SK-N-MC (cell line): ENCODE measurements around the gene RBBP8NL.
"Not testable (repeated sequence)": the region's sequence is repeated elsewhere in the genome, so short reads cannot be mapped to it uniquely, and the experiment has no call there.

Experiments used
- DNase-seq: peaks from one replicate; pipeline ENCODE4 v3.0.0-alpha.2; 2011; ENCODE audit warnings: low read depth, low spot score
- H3K27ac ChIP-seq: fragments of 200-600 bp; sonication (generic); 2 replicates; pipeline ENCODE4 v1.5.1; 2016; ENCODE audit warnings: mixed run types
- H3K36me3 ChIP-seq: fragments of 200-600 bp; sonication (generic); 2 replicates; pipeline ENCODE4 v1.6.1; 2017; ENCODE audit warnings: antibody characterized with exemption, low read length, mixed read lengths; ENCODE audit not compliant: insufficient read depth
- H3K4me3 ChIP-seq: fragments of 200-600 bp; sonication (generic); 2 replicates; pipeline ENCODE4 v1.5.1; 2016
- H3K9ac ChIP-seq: fragments of 200-600 bp; sonication (generic); 2 replicates; pipeline ENCODE4 v1.8.0; 2017; ENCODE audit warnings: mixed run types, mixed read lengths; ENCODE audit not compliant: insufficient read length
- H3K9me3 ChIP-seq: fragments of 200-600 bp; sonication (generic); 2 replicates; pipeline ENCODE4 v1.6.1; 2017; ENCODE audit warnings: low read depth, mild to moderate bottlenecking, antibody characterized with exemption, low read length, moderate library complexity, mixed read lengths
- EZH2 ChIP-seq: fragments of 200-600 bp; sonication (generic); IDR thresholded peaks from one replicate; pipeline ENCODE4 v1.6.1; 2017; ENCODE audit warnings: antibody characterized with exemption
- FOXP2 ChIP-seq: optimal IDR thresholded peaks from 2 replicates; pipeline ENCODE3; 2011; ENCODE audit warnings: mild to moderate bottlenecking, moderate library complexity; ENCODE audit not compliant: insufficient read depth; ENCODE audit errors: extremely low read length, control extremely low read depth
- POLR2AphosphoS5 ChIP-seq: IDR thresholded peaks from 2 replicates; pipeline ENCODE4 v1.6.1; 2012; ENCODE audit warnings: mild to moderate bottlenecking, low read depth, low read length, borderline replicate concordance

Gene RBBP8NL

GRCh38 chr20:62381842-62382241, 45.5 kb downstream of the RBBP8NL start:
- H3K4me3 ChIP-seq = no peak overlapping the region
- H3K27ac ChIP-seq = no peak overlapping the region
- TF ChIP-seq POLR2AphosphoS5 (no peak), FOXP2 (no peak), EZH2 (no peak)
- no peaks in the 10 kb centered on the region for H3K9me3 ChIP-seq
- DNase-seq = no peak
- no peak overlapping the region for H3K9ac ChIP-seq
- H3K36me3 ChIP-seq = peaks cover 6% of the 10 kb centered on the region; the same call in 1 of the 2 replicates

- Histone ChIP-seq H3K27ac (no peak overlapping the region), H3K9ac (no peak overlapping the region), H3K36me3 (peaks cover 6% of the 10 kb centered on the region; the same call in 1 of the 2 replicates), H3K9me3 (no peaks in the 10 kb centered on the region), H3K4me3 (no peak overlapping the region)
- TF ChIP-seq FOXP2 (no peak), EZH2 (no peak), POLR2AphosphoS5 (no peak)
- no peak for DNase-seq
Observed at GRCh38 chr20:62381202-62381797, 46.0 kb downstream of the RBBP8NL start.

- no peak overlapping the region for H3K4me3 ChIP-seq
- H3K9ac ChIP-seq = no peak overlapping the region
- no peak for DNase-seq
- TF ChIP-seq FOXP2 (no peak), EZH2 (no peak), POLR2AphosphoS5 (no peak)
- no peaks in the 10 kb centered on the region for H3K9me3 ChIP-seq
- H3K27ac ChIP-seq = no peak overlapping the region
- peaks cover 6% of the 10 kb centered on the region; the same call in 1 of the 2 replicates for H3K36me3 ChIP-seq
Observed at GRCh38 chr20:62378215-62378614, 49.1 kb downstream of the RBBP8NL start.

GRCh38 chr20:62377615-62378178, 49.6 kb downstream of the RBBP8NL start:
- DNase-seq = no peak
- Histone ChIP-seq H3K27ac (no peak overlapping the region; the same call in 1 of the 2 replicates), H3K9ac (no peak overlapping the region), H3K9me3 (no peaks in the 10 kb centered on the region), H3K36me3 (peaks cover 6% of the 10 kb centered on the region; the same call in 1 of the 2 replicates), H3K4me3 (no peak overlapping the region)
- TF ChIP-seq FOXP2 = no peak

GRCh38 chr20:62377064-62377461, 50.3 kb downstream of the RBBP8NL start:
- no peak for TF ChIP-seq FOXP2
- no peak for TF ChIP-seq EZH2
- no peak for TF ChIP-seq POLR2AphosphoS5
- Histone ChIP-seq H3K4me3 (no peak overlapping the region), H3K9me3 (no peaks in the 10 kb centered on the region), H3K27ac (no peak overlapping the region; the same call in 1 of the 2 replicates), H3K36me3 (peaks cover 4% of the 10 kb centered on the region; the same call in 1 of the 2 replicates), H3K9ac (no peak overlapping the region)
- no peak for DNase-seq

GRCh38 chr20:62376112-62377063, 51.0 kb downstream of the RBBP8NL start:
- Histone ChIP-seq H3K9me3 (no peaks in the 10 kb centered on the region), H3K36me3 (no peaks in the 10 kb centered on the region; the same call in 1 of the 2 replicates), H3K27ac (no peak overlapping the region; the same call in 1 of the 2 replicates), H3K9ac (no peak overlapping the region), H3K4me3 (no peak overlapping the region)
- DNase-seq = no peak
- TF ChIP-seq FOXP2 (no peak), POLR2AphosphoS5 (no peak)

GRCh38 chr20:62374331-62375152, 52.8 kb downstream of the RBBP8NL start:
- TF ChIP-seq EZH2 (no peak), POLR2AphosphoS5 (no peak), FOXP2 (no peak)
- DNase-seq = no peak
- no peak overlapping the region for H3K9ac ChIP-seq
- H3K27ac ChIP-seq = no peak overlapping the region
- no peaks in the 10 kb centered on the region for H3K9me3 ChIP-seq
- H3K4me3 ChIP-seq = no peak overlapping the region
- no peaks in the 10 kb centered on the region for H3K36me3 ChIP-seq

GRCh38 chr20:62373631-62374179, 53.6 kb downstream of the RBBP8NL start:
- H3K36me3 ChIP-seq, H3K27ac ChIP-seq, H3K9me3 ChIP-seq, DNase-seq, H3K4me3 ChIP-seq, H3K9ac ChIP-seq: not testable (repeated sequence)
